Bronchial epithelial cell (primary cell): ENCODE data around the gene USH2A. TPM values are rescaled to one million over a fixed set of nuclear protein-coding genes. Genes with fewer than 3 reads are reported as not detected.

Source experiments
- DNase-seq: peaks from one replicate; pipeline ENCODE4 v3.0.0-alpha.2; 2010; ENCODE audit warnings: low read depth
- FAIRE-seq: peaks from 2 replicates; lab custom pipeline; 2011; peaks lifted over from hg19 to GRCh38; lab: Jason Lieb, UNC
- H3K27me3 ChIP-seq: 2 replicates; pipeline ENCODE4 v1.5.1; 2011; ENCODE audit warnings: low read length; ENCODE audit not compliant: control insufficient read depth, insufficient read depth
- H3K36me3 ChIP-seq: 2 replicates; pipeline ENCODE4 v1.5.1; 2011; ENCODE audit warnings: low read length; ENCODE audit not compliant: control insufficient read depth, insufficient read depth
- H3K4me3 ChIP-seq: 2 replicates; pipeline ENCODE4 v1.5.1; 2011; ENCODE audit warnings: mild to moderate bottlenecking, low read depth, low read length, control low read depth
- total RNA-seq: library from RNA; depleted of rRNA; stranded (reverse); fragments of >200 nt; gene quantifications from 2 replicates; pipeline ENCODE4 v1.2.1, GENCODE V29; 2014
- TF ChIP-seq, protein P1 (sequence below): IDR thresholded peaks from 2 replicates; pipeline ENCODE4 v1.5.1; 2011; ENCODE audit warnings: mild to moderate bottlenecking, moderate library complexity, low read length, control low read depth, inconsistent platforms; ENCODE audit not compliant: insufficient read depth, severe bottlenecking

USH2A gene
- total RNA-seq, 1 donor from 2014 or later: not detected

DNA sequence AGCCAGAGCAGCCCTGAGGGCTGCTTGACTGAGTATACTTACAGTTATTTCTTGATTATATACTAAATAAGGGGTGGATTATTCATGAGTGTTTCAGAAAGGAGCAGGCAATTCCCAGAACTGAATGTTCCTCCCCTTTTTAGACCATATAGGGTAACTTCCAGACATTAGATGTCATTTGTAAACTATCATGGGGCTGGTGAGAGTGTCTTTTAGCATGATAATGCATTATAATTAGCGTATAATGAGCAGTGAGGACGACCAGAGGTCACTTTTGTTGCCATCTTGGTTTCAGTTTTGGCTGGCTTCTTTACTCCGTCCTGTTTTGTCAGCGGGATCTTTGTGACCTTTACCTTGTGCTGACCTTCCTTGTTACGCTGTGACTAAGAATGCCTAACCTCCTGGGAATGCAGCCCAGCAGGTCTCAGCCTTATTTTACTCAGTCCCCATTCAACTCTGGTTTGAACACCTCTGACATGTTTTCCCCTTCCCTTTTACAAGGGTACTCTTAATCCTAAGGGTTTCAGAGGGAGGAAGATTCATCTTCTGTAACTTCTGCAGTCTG lies 840.0 kb downstream of the USH2A start:
- DNase-seq (peak; percentile 87), FAIRE-seq (peak; percentile 75)
- H3K4me3 ChIP-seq: peak overlapping the region; percentile 10
- H3K27me3 ChIP-seq: no peaks in the 10 kb centered on the region
- H3K36me3 ChIP-seq: no peaks in the 10 kb centered on the region
- TF ChIP-seq, protein P1, sequence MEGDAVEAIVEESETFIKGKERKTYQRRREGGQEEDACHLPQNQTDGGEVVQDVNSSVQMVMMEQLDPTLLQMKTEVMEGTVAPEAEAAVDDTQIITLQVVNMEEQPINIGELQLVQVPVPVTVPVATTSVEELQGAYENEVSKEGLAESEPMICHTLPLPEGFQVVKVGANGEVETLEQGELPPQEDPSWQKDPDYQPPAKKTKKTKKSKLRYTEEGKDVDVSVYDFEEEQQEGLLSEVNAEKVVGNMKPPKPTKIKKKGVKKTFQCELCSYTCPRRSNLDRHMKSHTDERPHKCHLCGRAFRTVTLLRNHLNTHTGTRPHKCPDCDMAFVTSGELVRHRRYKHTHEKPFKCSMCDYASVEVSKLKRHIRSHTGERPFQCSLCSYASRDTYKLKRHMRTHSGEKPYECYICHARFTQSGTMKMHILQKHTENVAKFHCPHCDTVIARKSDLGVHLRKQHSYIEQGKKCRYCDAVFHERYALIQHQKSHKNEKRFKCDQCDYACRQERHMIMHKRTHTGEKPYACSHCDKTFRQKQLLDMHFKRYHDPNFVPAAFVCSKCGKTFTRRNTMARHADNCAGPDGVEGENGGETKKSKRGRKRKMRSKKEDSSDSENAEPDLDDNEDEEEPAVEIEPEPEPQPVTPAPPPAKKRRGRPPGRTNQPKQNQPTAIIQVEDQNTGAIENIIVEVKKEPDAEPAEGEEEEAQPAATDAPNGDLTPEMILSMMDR: no peak

DNA sequence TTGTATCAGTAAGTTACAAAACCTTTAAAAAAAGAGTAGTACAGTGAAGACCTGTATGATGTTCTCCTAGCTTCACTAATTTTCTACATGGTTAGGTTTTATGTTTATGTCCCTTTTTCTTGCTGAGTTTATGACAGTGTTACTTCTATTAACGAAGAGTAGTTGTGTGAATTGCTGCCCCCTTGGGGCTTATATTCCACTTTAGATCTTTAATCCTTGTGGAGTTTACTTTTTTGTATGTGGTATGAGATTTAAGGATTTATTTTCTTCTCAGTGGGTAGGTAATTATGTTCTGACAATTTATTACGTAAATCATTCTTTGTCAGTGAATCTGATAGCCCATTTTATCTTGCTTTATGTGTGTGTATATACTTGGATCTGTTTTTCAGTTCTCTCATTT lies 841.4 kb downstream of the USH2A start:
- TF ChIP-seq, protein P1: no peak
- Histone ChIP-seq H3K4me3 (no peak overlapping the region), H3K36me3 (no peaks in the 10 kb centered on the region), H3K27me3 (no peaks in the 10 kb centered on the region)
- no peak for FAIRE-seq
- DNase-seq: no peak
